Thoracic aorta (tissue), 2 donors: ENCODE measurements around the gene CFHR4. TPM values are rescaled to one million over a fixed set of nuclear protein-coding genes. Genes with fewer than 3 reads are reported as not detected.
"Not testable (repeated sequence)": the region's sequence is repeated elsewhere in the genome, so short reads cannot be mapped to it uniquely, and the experiment has no call there.

Experiments
- ATAC-seq: fragments of 150-250 bp; one replicate; pipeline ENCODE4 v1.8.0; 2017; ENCODE audit warnings: low read depth; ENCODE audit not compliant: insufficient number of reproducible peaks, low FRiP score
- DNase-seq: peaks from one replicate; pipeline ENCODE4 v3.0.0-alpha.2; 2020; ENCODE audit warnings: low spot score
- H3K27ac ChIP-seq, 2 donors: fragments of 200-600 bp; sonication (generic); 1 replicate in 1 of 2; 2 replicates in 1 of 2; pipeline ENCODE4 v1.5.1; 2016; ENCODE audit warnings: mild to moderate bottlenecking in 2 of 2, moderate library complexity in 2 of 2
- H3K27me3 ChIP-seq: fragments of 200-600 bp; sonication (generic); replicated peaks from 2 replicates; pipeline ENCODE4 v1.6.0; 2016; ENCODE audit warnings: mild to moderate bottlenecking; ENCODE audit not compliant: insufficient read depth
- H3K36me3 ChIP-seq: fragments of 200-600 bp; sonication (generic); one replicate; pipeline ENCODE4 v1.5.1; 2016
- H3K4me1 ChIP-seq, 2 donors: fragments of 200-600 bp; sonication (generic); 1 replicate in 1 of 2; 2 replicates in 1 of 2; pipeline versions ENCODE4 v1.5.1 to v1.6.0; 2016; ENCODE audit warnings: low read depth in 2 of 2, mild to moderate bottlenecking in 1 of 2; ENCODE audit not compliant: control insufficient read depth in 1 of 2
- H3K4me3 ChIP-seq: fragments of 200-600 bp; sonication (generic); 2 replicates; pipeline ENCODE4 v1.5.1; 2016; ENCODE audit warnings: mild to moderate bottlenecking
- H3K9me3 ChIP-seq: fragments of 200-600 bp; sonication (generic); 2 replicates; pipeline ENCODE4 v1.5.1; 2016
- CTCF ChIP-seq: fragments of 200-600 bp; sonication (generic); IDR thresholded peaks from one replicate; pipeline ENCODE4 v1.5.1; 2019; ENCODE audit warnings: antibody characterized with exemption
- total RNA-seq, 2 donors: library from RNA; depleted of rRNA; stranded (reverse); fragments of >200 nt; gene quantifications; one replicate each; pipeline versions ENCODE4 v1.1.0 to v1.2.3, GENCODE V29; 2016

Gene CFHR4
- total RNA-seq, 2 donors from 2014 or later, result not detected

- Histone ChIP-seq H3K27ac (no peak overlapping the region), H3K4me1 (no peaks in the 10 kb centered on the region), H3K9me3 (no peaks in the 10 kb centered on the region), H3K4me3 (no peak overlapping the region), H3K36me3 (no peaks in the 10 kb centered on the region), H3K27me3 (no peaks in the 10 kb centered on the region)
- DNase-seq, result no peak
- no peak for ATAC-seq
- TF ChIP-seq CTCF, result no peak
Observed at GRCh38 chr1:196877964-196878363, 9.9 kb upstream of the CFHR4 start.

GRCh38 chr1:196886560-196886959 lies 1.3 kb upstream of the CFHR4 start:
- H3K27me3 ChIP-seq, H3K4me3 ChIP-seq, H3K9me3 ChIP-seq, H3K36me3 ChIP-seq, ATAC-seq, DNase-seq, H3K27ac ChIP-seq, H3K4me1 ChIP-seq: not testable (repeated sequence)

GRCh38 chr1:196890668-196891067 lies 2.8 kb downstream of the CFHR4 start:
- ATAC-seq (no peak), DNase-seq (no peak)
- H3K27ac ChIP-seq, result no peak overlapping the region
- H3K9me3 ChIP-seq, result no peaks in the 10 kb centered on the region
- H3K4me3 ChIP-seq, result no peak overlapping the region
- no peaks in the 10 kb centered on the region for H3K27me3 ChIP-seq
- no peak for TF ChIP-seq CTCF
- no peaks in the 10 kb centered on the region for H3K36me3 ChIP-seq
- no peaks in the 10 kb centered on the region for H3K4me1 ChIP-seq

- no peak for ATAC-seq
- H3K4me3 ChIP-seq, result no peak overlapping the region
- H3K9me3 ChIP-seq, result no peaks in the 10 kb centered on the region
- H3K27ac ChIP-seq, result no peak overlapping the region
- no peaks in the 10 kb centered on the region for H3K36me3 ChIP-seq
- no peaks in the 10 kb centered on the region for H3K4me1 ChIP-seq
- TF ChIP-seq CTCF, result no peak
- DNase-seq, result no peak
- no peaks in the 10 kb centered on the region for H3K27me3 ChIP-seq
Observed at GRCh38 chr1:196891251-196891650, 3.4 kb downstream of the CFHR4 start.

GRCh38 chr1:196896355-196896754 lies 8.5 kb downstream of the CFHR4 start:
- Histone ChIP-seq H3K27ac (no peak overlapping the region), H3K4me3 (no peak overlapping the region), H3K36me3 (no peaks in the 10 kb centered on the region), H3K27me3 (no peaks in the 10 kb centered on the region), H3K9me3 (no peaks in the 10 kb centered on the region), H3K4me1 (no peaks in the 10 kb centered on the region)
- TF ChIP-seq CTCF, result no peak
- DNase-seq, result no peak
- no peak for ATAC-seq

GRCh38 chr1:196897158-196897828 lies 9.4 kb downstream of the CFHR4 start:
- H3K36me3 ChIP-seq, result no peaks in the 10 kb centered on the region
- H3K9me3 ChIP-seq, result no peaks in the 10 kb centered on the region
- H3K4me3 ChIP-seq, result no peak overlapping the region
- no peak overlapping the region for H3K27ac ChIP-seq
- DNase-seq (no peak), ATAC-seq (no peak)
- no peaks in the 10 kb centered on the region for H3K4me1 ChIP-seq
- H3K27me3 ChIP-seq, result no peaks in the 10 kb centered on the region
- no peak for TF ChIP-seq CTCF
